Stomach (tissue), 4 donors: ENCODE measurements around the gene UGT1A5.

Experiments
- CTCF ChIP-seq, 7 experiments: fragments of 450-650 bp in 4 of 7; fragments of 200-600 bp in 3 of 7; sonication (generic) in 3 of 7; IDR thresholded peaks; one replicate each; pipeline ENCODE4 v1.5.1; 2016 to 2019; ENCODE audit warnings: antibody characterized with exemption in 7 of 7, control low read depth in 2 of 7, mild to moderate bottlenecking in 1 of 7
- POLR2A ChIP-seq, 4 donors: fragments of 450-650 bp; IDR thresholded peaks; one replicate each; pipeline ENCODE4 v1.6.1; 2016; ENCODE audit warnings: antibody characterized with exemption in 4 of 4, control low read depth in 2 of 4, mild to moderate bottlenecking in 1 of 4, moderate library complexity in 1 of 4
- POLR2AphosphoS5 ChIP-seq, 3 donors: sonication (generic); formaldehyde crosslinking; IDR thresholded peaks; one replicate each; pipeline ENCODE4 v1.6.1; 2016; ENCODE audit warnings: antibody characterized with exemption in 3 of 3

DNA sequence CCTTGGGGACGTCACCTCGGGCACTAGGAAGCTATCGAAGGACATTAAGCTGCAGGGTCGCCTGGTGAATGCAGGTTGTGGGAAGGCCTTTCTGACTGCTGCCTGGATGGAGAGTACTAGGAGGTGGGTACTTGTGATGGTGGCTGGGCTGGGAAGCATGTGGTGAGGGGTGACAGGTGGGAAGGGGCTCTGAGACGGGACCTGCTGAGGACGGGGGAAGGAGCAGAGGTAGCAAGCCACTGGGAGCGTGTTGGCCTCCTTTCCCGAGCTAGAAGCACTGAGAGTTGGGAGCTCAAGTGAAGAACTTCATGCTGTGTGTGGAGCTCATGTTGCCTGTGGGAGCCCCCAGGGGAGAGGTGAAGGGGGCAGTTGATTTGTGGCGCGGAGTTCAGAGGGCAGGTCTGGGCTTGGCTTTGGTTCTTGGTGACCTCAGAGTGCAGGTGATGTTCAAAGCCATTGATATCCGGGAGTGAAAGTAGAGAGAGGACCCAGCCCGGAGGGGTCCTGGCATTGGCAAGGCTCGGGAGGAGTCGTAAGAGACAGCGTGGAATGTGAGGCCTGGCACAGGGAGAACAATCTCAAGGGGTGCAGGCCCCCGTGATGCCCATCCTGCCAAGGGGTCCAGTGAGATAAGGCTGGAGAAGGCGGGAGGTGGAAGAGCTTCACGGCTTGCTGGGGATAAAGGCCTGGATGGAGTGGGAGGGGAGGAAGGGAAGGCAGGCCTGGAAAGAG is 78.6 kb downstream of the UGT1A5 start:
- TF ChIP-seq CTCF (IDR thresholded peaks at IDR 0.05) (no peak), POLR2AphosphoS5 (IDR thresholded peaks at IDR 0.05) (no peak), POLR2A (IDR thresholded peaks at IDR 0.05) (no peak)
